HepG2 (cell line): ENCODE results near the gene COL5A1.

Experiments used
- ATF2 ChIP-seq: sonication (generic); formaldehyde crosslinking; IDR thresholded peaks from 2 replicates; pipeline ENCODE4 v1.4.0; 2020; ENCODE audit warnings: missing genetic modification reagents
- CCAR2 ChIP-seq: fragments of 200-400 bp; formaldehyde crosslinking; optimal IDR thresholded peaks from 2 replicates; pipeline ENCODE3; 2018; ENCODE audit warnings: low read depth, mild to moderate bottlenecking, low read length, moderate library complexity
- ELF1 ChIP-seq: sonication (generic); formaldehyde crosslinking; IDR thresholded peaks from 2 replicates; pipeline ENCODE4 v1.4.0; 2020; ENCODE audit warnings: missing genetic modification reagents
- YY1 ChIP-seq: IDR thresholded peaks from 2 replicates; pipeline ENCODE4 v1.6.1; 2011; ENCODE audit warnings: low read length, low read depth, moderate library complexity, mild to moderate bottlenecking; ENCODE audit not compliant: insufficient read depth, insufficient replicate concordance
- ZBTB40 ChIP-seq, 2 experiments: fragments of 450-650 bp in 1 of 2; sonication (generic) in 1 of 2; formaldehyde crosslinking in 1 of 2; IDR thresholded peaks; 2 replicates each; pipeline versions ENCODE4 v1.6.1 to v1.8.0; 2016 to 2022; ENCODE audit warnings: antibody characterized with exemption in 1 of 2, mild to moderate bottlenecking in 1 of 2, missing genetic modification reagents in 1 of 2
- ZNF263 ChIP-seq: sonication (generic); formaldehyde crosslinking; IDR thresholded peaks from 2 replicates; pipeline ENCODE4 v1.4.0; 2020; ENCODE audit warnings: missing genetic modification reagents

GRCh38 chr9:134785325-134786108 lies 143.9 kb downstream of the COL5A1 start:
- no peak for TF ChIP-seq CCAR2
- TF ChIP-seq ATF2 (CRISPR knock-in tag), result no peak
- TF ChIP-seq ELF1, result no peak
- no peak for TF ChIP-seq YY1
- no peak for TF ChIP-seq ZNF263
- no peak for TF ChIP-seq ZBTB40 (IDR thresholded peaks at IDR 0.05)
- TF ChIP-seq ZBTB40 (CRISPR knock-in tag; IDR thresholded peaks at IDR 0.05), result no peak
